ENCODE measurements around the gene PTPRD. TPM values are rescaled to one million over a fixed set of nuclear protein-coding genes. Genes with fewer than 3 reads are reported as not detected.

The PTPRD gene
- total and polyA plus RNA-seq, 9 of the 15 experiments (the other 6 are each of a cell fraction or from before 2014, with no cell fraction given) = 0.11 TPM; not detected in 8

- no peak for TF ChIP-seq ESRRB (CRISPR knock-in tag; IDR thresholded peaks at IDR 0.05; ENCODE audit: borderline replicate concordance)
- TF ChIP-seq CUX1 (CRISPR knock-in tag; IDR thresholded peaks at IDR 0.05) = no peak
- no peak for TF ChIP-seq GTF2E2 (tag; IDR thresholded peaks at IDR 0.05)
- TF ChIP-seq CCAR2 (IDR thresholded peaks at IDR 0.05; ENCODE audit: low read depth, low read length) = no peak
- TF ChIP-seq ZBTB26 (CRISPR knock-in tag; IDR thresholded peaks at IDR 0.05) = no peak
Measured at GRCh38 chr9:8879284-8879683, 1733.5 kb downstream of the PTPRD start (continued).
